SU-DHL-6 (cell line): ENCODE measurements around the gene IRX4.

Experiments
- H2AFZ ChIP-seq: fragments of 200-600 bp; sonication (generic); 2 replicates; pipeline ENCODE4 v1.6.1; 2014; ENCODE audit warnings: low read depth, mild to moderate bottlenecking, moderate library complexity, mixed read lengths, antibody characterized with exemption, low read length; ENCODE audit not compliant: severe bottlenecking
- H3F3A ChIP-seq: fragments of 200-600 bp; shearing (Covaris generic); 2 replicates; pipeline ENCODE4 v1.6.0; 2016; ENCODE audit warnings: antibody characterized with exemption, mild to moderate bottlenecking; ENCODE audit not compliant: insufficient read depth
- H3K27ac ChIP-seq: fragments of 200-600 bp; sonication (generic); 2 replicates; pipeline ENCODE4 v1.5.1; 2016; ENCODE audit warnings: low read depth, mild to moderate bottlenecking, low read length, moderate library complexity, mixed read lengths
- H3K27me3 ChIP-seq: fragments of 200-600 bp; sonication (generic), shearing (Covaris generic); 2 replicates; pipeline ENCODE4 v1.6.0; 2014; ENCODE audit warnings: mild to moderate bottlenecking, low read length
- H3K36me3 ChIP-seq: fragments of 200-600 bp; sonication (generic); 2 replicates; pipeline ENCODE4 v1.6.1; 2014; ENCODE audit warnings: mild to moderate bottlenecking, low read length, mixed read lengths
- H3K4me2 ChIP-seq: fragments of 300-600, 200-600 bp; shearing (Covaris generic), sonication (generic); 2 replicates; pipeline ENCODE4 v1.6.0; 2014; ENCODE audit warnings: low read length, low read depth, mild to moderate bottlenecking; ENCODE audit not compliant: poor library complexity, severe bottlenecking
- H3K4me3 ChIP-seq: fragments of 200-600 bp; sonication (generic); 2 replicates; pipeline ENCODE4 v1.5.1; 2014; ENCODE audit warnings: antibody characterized with exemption, low read length, mild to moderate bottlenecking, mixed read lengths; ENCODE audit not compliant: insufficient read depth, poor library complexity, severe bottlenecking
- H3K79me2 ChIP-seq: fragments of 200-600 bp; sonication (generic); 2 replicates; pipeline ENCODE4 v1.6.1; 2014; ENCODE audit warnings: mild to moderate bottlenecking, low read length, moderate library complexity; ENCODE audit not compliant: insufficient read depth
- H3K9ac ChIP-seq: fragments of 200-600 bp; sonication (generic); 2 replicates; pipeline ENCODE4 v1.7.0; 2014; ENCODE audit warnings: mild to moderate bottlenecking, low read length
- H3K9me2 ChIP-seq: fragments of 200-600 bp; sonication (generic); replicated peaks from 2 replicates; pipeline ENCODE4 v1.6.1; 2014; ENCODE audit warnings: low read length; ENCODE audit not compliant: insufficient read depth
- H3K9me3 ChIP-seq: fragments of 200-600 bp; sonication (generic); 2 replicates; pipeline ENCODE4 v1.6.1; 2014; ENCODE audit warnings: low read length, mixed read lengths; ENCODE audit not compliant: insufficient read depth
- H4K20me1 ChIP-seq: fragments of 200-600 bp; sonication (generic); 2 replicates; pipeline ENCODE4 v1.6.1; 2014; ENCODE audit warnings: low read depth, mild to moderate bottlenecking, antibody characterized with exemption, low read length, moderate library complexity, mixed read lengths
- EZH2phosphoT487 ChIP-seq: fragments of 200-600 bp; sonication (generic), shearing (Covaris generic); conservative IDR thresholded peaks from 2 replicates; pipeline ENCODE4 v1.6.1; 2018; ENCODE audit warnings: mild to moderate bottlenecking, antibody characterized with exemption, low read length, moderate library complexity, mixed read lengths
- TF ChIP-seq, protein P1 (sequence below): fragments of 200-600 bp; sonication (generic); IDR thresholded peaks from one replicate; pipeline ENCODE4 v1.5.1; 2017; ENCODE audit warnings: antibody characterized with exemption, mild to moderate bottlenecking, low read length, moderate library complexity; ENCODE audit not compliant: insufficient read depth, poor library complexity, severe bottlenecking

The IRX4 gene

DNA sequence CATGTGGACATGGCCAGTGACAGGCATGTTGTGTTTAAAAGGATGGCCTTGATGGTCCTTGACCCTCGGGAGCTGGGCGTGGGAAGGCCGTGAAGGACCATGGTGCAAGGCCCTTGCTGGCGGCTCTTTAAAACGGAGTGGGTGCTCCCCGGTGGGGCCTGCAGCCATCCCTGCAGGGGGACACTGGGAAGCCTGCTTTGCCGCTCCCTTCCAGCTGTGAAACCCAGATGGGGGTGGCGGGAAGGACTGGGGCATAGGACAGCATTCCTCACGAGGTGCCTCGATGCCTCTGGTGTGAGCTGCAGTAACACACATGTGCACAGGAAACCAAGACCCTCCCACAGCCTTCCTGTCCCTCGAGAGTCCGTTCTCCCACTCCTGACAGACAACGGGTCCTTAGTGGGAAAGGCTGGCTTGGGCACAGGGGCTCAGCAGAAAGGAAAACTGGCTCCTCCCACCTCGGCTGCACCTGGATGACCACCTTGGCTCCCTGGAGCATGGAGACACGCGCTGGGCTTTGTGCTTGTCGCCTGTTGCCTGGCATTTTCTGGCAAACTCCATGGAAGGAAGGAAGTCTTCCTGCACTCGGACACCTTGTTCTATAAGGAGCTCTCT lies 30.3 kb upstream of the IRX4 start:
- Histone ChIP-seq H3K9ac (no peak overlapping the region), H4K20me1 (no peaks in the 10 kb centered on the region), H3K9me3 (no peaks in the 10 kb centered on the region), H2AFZ (no peak overlapping the region), H3K79me2 (no peaks in the 10 kb centered on the region), H3K27me3 (no peaks in the 10 kb centered on the region), H3K4me2 (no peak overlapping the region), H3K4me3 (no peak overlapping the region), H3F3A (no peaks in the 10 kb centered on the region), H3K36me3 (no peaks in the 10 kb centered on the region), H3K9me2 (no peaks in the 10 kb centered on the region), H3K27ac (no peak overlapping the region)
- TF ChIP-seq, protein P1, sequence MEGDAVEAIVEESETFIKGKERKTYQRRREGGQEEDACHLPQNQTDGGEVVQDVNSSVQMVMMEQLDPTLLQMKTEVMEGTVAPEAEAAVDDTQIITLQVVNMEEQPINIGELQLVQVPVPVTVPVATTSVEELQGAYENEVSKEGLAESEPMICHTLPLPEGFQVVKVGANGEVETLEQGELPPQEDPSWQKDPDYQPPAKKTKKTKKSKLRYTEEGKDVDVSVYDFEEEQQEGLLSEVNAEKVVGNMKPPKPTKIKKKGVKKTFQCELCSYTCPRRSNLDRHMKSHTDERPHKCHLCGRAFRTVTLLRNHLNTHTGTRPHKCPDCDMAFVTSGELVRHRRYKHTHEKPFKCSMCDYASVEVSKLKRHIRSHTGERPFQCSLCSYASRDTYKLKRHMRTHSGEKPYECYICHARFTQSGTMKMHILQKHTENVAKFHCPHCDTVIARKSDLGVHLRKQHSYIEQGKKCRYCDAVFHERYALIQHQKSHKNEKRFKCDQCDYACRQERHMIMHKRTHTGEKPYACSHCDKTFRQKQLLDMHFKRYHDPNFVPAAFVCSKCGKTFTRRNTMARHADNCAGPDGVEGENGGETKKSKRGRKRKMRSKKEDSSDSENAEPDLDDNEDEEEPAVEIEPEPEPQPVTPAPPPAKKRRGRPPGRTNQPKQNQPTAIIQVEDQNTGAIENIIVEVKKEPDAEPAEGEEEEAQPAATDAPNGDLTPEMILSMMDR, result no peak
- no peak for TF ChIP-seq EZH2phosphoT487

GRCh38 chr5:1911773-1912235 lies 29.1 kb upstream of the IRX4 start:
- Histone ChIP-seq H3K27ac (no peak overlapping the region), H2AFZ (no peak overlapping the region), H3K36me3 (no peaks in the 10 kb centered on the region), H3K9me2 (no peaks in the 10 kb centered on the region), H3F3A (no peaks in the 10 kb centered on the region), H3K9ac (no peak overlapping the region), H3K9me3 (no peaks in the 10 kb centered on the region), H4K20me1 (no peaks in the 10 kb centered on the region), H3K79me2 (no peaks in the 10 kb centered on the region), H3K4me2 (no peak overlapping the region), H3K4me3 (no peak overlapping the region), H3K27me3 (no peaks in the 10 kb centered on the region)
- no peak for TF ChIP-seq EZH2phosphoT487
- TF ChIP-seq, protein P1, result no peak

- TF ChIP-seq, protein P1, result no peak
- no peak for TF ChIP-seq EZH2phosphoT487
- no peaks in the 10 kb centered on the region for H3K9me2 ChIP-seq
- no peaks in the 10 kb centered on the region for H3K36me3 ChIP-seq
- H3K4me3 ChIP-seq, result no peak overlapping the region
- no peak overlapping the region for H2AFZ ChIP-seq
- H3K9ac ChIP-seq, result no peak overlapping the region
- no peaks in the 10 kb centered on the region for H4K20me1 ChIP-seq
- H3K79me2 ChIP-seq, result no peaks in the 10 kb centered on the region
- no peaks in the 10 kb centered on the region for H3K27me3 ChIP-seq
- H3K9me3 ChIP-seq, result no peaks in the 10 kb centered on the region
- H3K4me2 ChIP-seq, result no peak overlapping the region
- H3F3A ChIP-seq, result no peaks in the 10 kb centered on the region
- no peak overlapping the region for H3K27ac ChIP-seq
These were observed 28.4 kb upstream of the IRX4 start for GRCh38 chr5:1910861-1911772.
